Measurements from ENCODE around the gene PPP1R14C.

Gene PPP1R14C

DNA sequence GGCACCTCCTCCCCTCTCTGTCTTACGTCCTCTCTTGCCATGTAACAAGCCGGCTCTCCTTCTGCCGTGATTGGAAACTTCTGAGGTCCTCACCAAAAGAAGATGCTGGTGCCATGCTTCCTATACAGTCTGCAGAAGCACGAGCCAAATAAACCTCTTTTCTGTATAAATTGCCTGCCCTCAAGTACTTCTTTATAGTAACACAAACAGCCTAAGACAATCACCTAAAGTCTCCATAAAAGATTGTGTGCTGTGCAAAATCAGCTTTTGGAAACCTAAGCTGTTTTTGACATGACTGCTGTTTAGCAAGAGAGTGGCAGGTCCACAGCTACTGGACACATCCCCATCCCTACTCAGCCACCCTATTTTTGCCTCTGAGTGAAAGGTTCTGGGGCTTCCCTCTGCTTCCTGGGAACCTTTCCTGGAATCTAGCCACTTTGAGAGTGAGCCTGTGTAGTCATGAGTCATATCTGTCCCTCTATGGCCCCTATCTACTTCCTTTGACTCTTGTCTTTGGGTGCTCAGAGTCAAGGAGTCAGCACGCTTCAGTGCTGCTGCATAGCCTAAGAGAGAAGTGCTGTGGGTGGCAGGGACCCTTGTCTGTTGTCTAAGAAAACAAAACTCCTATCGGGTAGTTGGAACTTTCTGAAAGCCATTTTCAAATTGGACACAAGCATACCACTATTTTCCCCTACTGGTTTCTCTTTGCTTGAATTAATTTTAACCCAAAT, 110.0 kb downstream of the PPP1R14C start:
- no peak for ATAC-seq

DNA sequence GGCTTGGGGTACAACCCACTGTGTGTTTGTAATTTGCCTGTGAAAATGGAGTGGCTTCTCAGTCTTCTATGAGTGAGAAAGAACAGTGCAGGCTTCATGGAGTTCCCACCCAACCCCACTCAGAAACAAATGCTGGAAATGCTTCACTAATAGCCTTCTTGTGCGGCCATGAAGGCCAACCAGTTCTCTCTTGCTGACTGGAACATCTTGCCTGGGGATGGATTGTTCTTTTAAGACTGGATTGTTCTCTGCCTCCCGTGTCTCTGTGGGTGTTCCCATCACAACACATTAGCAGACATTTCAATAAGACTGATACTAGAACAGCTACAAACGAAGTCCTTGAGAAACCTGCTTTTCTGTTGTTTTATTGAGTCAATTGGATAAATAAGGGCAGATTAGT, 110.6 kb downstream of the PPP1R14C start:
- ATAC-seq: no peak

DNA sequence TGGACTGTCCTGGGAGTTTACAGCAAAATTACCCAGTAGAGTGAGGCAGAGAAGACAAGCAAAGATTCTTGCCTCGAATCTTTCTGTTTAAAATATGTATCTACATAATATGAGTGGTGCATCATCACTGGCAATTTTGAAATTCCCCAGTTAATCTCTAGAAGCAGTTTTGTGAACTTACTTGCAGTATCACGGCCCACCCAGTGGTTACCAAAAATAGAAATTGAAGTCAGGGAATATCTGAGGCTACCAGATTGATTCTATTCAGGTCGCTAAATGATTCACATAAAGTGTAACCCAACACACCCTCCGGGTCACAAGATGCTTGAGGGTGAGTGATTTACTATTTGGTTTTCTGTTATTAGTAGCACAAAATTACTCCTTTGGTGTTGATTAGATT, 111.9 kb downstream of the PPP1R14C start:
- ATAC-seq: peak in 1 of 2 donors; percentile 38

DNA sequence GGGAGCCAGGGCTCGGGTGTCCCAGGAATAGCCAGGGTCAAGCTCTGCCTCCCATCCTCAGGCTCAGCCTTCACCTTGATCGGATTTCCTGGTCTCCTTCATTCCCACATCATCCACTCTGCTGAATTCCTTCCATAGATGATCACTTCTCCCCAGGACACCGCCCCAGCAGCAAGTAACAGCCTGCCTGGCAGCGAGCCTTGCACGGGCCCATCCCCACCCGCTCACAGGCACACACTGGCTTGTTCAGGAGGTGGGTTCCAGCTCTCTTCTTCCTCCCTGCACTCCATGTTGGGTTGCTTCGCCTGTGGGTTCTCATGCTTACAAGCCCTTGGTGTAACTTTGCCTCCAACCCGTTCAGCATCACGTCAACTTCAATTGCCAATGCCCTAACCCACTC, 113.0 kb downstream of the PPP1R14C start:
- no peak for ATAC-seq

DNA sequence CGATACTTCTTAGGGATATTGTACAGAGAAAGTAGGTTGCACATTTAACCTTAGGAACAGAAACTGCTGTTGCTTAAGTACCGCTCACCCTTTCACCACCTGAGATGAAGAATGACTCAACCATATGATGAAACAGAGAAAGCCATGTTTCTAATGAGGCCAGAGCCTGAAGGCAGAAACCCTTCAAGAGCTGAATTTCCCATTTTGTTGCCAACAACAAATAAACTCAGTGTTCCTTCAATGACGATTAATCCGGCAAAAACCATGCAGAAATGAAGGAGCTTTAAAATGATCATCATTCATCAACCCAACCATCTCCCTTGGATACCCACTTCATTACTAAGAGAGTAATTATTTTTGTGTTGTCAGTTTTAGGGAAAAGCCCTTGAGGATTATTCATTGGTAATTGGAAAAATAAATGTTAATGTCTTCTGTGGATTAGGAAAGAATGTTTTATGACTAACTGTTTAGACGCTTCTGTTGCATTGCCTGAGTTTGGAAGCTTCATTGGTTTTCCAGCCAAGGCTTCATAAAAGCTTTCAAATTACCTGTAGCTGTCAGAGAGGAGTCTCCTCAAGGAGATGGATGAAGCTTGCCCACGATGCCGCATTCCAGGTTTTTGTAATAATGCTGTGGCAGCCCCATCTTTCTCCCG, 113.9 kb downstream of the PPP1R14C start:
- ATAC-seq: no peak

DNA sequence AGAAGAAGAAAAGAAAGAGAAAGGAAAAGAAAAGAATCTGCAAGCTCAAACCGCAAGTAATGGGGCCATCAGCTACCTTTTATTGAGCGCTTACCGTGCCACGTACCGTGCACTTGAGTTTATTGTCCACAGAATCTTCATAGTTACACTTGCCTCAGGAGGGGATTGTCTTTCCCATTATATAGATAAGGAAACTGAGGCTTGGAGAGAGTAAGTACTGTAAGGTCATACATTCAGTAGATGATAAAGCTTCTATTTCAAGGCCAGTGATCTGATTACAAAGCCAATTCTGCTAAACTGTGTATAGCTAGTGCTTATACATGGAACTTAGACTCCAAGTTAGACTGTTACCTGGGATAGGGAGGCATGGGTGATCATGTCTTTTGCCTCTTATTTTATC, 115.5 kb downstream of the PPP1R14C start:
- ATAC-seq: no peak

DNA sequence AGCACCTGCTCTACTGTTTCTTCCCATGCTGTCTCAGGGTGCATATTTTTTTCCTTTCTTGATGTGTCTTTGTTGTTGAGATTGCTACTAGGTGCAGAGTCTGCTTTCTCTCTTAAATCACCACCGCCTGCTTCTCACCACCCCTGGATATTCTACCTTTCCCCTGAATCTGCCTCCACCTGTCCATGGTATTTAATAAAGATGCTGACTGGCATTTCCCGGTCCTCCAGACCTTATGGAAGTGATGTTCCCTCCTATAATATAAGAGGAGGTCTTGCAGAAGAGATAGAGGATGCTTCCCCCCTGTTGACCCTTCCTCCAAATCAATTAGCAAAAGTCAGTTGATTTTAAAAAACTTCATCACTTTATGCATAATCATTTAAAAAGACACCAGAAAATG, 118.1 kb downstream of the PPP1R14C start:
- no peak for ATAC-seq

DNA sequence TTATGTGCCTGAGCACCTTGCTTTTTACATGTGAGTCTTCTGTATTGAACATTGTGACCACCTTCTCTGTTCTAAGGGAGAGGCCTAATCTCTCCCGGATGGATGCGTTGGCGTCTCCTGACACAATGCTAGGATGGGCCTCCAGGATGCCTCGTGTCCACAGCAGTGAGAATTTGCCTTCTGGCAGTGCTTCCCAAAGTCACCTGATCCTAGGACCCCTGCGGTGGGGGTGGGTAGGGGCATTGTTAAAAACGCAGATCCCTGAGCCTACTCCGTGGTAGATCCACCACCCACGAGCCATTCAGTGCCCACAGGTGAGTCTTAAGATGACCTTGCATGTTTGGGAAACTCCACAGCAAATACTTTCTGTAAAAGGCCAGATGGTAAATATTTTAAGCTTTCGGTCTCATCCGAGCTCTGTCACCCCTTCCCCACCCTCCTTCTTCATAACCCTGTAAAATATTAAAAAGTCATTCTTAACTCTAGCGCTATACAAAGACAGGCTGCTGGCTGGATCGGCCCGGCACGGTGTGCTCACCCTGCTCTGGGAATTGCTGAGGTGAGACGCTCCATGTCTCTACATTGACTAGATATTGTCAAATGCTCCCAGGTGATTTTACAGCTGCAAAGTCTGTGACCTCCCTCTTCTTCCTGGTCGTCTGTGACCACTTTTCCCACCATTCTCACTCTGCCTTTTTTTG, 119.3 kb downstream of the PPP1R14C start:
- ATAC-seq: no peak

DNA sequence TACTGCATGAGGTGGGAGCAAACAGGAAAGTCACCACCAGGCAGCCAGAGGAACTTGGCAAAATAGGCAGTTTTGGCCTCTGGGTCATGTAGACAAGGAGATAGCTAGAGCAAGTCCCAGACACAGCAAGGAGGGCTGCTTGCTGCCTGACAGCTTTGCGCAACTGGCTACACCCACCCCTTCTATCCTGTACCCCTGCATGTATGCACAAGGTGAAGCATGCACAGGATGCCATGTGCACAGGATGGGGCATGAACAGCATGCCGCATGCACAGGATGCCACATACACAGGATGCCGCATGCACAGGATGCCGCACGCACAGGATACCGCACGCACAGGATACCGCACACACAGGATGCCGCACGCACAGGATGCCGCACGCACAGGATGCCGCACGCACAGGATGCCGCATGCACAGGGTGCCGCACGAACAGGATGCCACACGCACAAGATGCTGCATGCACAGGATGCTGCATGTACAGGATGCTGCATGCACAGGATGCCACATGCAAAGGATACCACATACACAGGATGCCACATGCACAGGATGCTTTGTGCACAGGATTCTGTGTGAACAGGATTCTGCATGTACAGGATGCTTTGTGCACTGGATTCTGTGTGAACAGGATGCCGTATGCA, 121.0 kb downstream of the PPP1R14C start:
- no peak for ATAC-seq

DNA sequence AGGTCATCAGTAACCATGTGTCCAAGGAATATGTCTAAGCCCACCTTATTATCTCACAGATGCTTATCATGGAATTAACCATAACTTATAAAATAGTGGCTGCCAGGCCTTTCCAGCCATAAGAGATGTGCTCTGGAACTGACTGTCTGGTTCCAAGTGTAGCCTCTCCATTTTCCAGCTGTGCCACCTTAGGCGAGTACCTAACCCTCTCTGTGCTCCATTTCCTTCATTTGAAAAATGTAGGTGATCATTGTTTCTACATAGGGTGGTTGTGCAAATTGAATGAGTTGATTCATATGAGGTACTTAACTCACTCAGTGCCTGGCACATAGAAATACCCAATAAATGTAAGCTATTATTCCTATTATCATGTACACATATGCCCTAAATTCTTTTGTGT, 123.5 kb downstream of the PPP1R14C start:
- no peak for ATAC-seq

DNA sequence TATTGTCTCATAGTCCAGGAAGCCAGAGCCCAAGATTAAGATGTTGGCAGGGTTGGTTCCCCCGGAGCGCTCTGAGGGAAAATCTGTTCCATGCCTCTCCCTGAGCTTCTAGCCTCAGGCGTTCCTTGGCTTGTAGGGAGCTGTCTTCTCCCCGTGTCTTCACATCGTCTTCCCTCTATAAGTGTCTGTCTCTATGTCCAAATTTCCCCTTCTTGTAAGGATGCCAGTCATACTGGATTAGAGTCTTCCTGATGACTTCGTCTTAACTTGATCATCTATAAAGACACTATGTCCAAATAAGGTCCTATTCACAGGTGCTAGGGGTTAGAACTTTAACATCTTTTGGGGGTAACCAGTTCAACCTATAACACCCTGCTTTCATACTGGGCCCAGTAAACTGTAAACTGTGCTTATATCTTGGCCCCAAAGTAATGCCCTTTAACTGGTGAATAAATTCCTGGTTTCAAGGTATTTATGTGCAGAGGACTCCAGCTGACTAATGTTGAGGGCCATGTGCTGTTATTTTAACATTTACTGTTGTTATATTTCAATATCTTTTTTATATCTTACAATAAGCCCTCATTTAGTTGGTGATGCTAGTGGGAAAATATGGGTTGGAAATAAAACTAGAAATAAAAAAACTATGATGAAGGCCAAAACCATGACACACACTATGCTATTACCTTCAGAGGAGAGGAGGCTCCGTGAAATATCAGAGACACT, 124.3 kb downstream of the PPP1R14C start:
- no peak for ATAC-seq

DNA sequence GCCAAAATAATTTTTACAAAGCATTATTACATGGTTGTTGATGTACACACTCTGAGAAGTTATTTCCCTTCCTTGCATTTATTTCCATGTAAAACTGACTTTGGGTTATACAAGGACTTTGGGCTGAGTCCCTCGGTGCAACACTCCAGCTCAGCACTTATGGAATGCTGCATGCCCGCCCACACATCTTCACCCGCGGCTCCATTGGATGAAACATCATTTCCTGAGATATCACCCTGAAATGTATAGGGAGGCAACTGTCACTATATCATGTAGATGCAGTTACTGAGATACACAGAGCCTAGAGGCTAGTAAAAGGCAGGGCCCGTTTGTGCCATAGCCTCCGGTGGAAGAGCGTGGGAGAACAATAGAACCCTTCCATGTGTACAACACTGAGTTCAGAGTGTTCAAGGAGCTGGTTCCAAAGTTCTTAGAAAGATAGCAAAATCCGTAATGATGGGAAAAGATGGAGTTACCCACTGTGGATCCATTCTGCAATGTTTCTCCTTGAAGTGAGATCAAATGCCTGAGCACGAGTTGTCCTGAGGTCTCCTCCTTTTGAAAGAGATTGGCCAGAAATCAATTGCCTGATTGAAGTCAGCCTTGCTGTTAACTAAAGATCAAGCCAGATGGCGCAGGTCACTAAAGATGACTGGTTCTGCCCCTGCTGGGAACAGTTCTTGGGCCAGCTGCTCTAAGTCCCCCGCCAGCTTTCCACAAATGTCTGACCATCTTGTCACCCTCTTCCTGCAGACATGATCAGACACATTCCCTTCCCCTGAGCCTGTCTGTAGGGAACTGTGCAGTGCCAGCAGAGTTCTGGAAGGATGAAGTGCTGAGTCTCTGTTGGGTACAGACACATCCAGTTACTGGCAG, 125.1 kb downstream of the PPP1R14C start:
- ATAC-seq: no peak

DNA sequence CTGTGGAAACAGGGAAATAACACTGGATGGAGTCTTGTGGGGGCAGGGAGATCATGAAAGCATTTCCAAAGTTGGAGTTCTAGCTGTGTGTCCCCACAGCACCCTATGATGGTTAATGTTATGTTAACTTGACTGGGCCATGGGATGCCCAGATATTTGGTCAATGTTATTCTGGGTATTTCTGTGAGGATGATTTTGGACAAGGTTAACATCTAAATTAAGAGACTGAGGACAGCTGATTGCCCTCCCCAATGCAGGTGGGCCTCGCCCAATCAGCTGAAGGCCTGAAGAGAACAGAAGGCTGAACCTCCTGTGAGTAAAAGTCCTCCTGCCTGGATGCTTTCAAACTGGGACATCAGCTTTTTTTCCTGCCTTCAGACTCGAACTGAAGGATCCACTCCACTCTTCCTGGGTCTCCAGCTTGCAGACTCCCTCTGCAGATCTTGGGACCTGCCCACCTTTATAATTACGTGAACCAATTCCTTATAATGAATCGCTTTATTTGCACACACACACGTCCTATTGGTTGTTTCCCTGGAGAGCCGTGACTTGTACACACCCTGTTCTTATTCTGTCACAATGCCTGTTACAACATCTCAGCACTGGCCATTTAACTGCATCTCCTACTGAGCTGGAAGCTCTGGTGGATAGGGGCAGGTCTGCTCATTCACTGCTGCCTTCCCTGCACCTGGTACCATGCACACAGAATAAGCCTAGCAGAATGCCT, 126.4 kb downstream of the PPP1R14C start:
- ATAC-seq: no peak

DNA sequence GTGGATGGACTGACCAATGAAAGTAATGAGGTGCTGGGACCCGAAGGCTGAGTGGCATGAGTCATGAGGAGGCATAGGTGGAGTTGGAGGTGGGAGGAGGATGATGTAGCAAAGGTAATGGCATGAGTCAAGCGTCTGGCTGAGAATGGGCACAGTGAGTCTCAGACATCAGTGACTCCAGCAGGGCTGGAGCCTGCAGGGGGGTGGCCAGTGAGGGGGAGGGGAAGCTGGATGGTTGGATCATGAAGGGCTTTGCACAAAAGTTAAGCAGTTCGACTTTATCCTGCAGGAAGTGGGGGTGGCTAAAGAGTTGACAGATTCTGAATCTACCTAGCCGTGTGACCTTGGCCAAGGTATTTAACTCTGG, 127.0 kb downstream of the PPP1R14C start:
- peak in 1 of 2 donors; percentile 30 for ATAC-seq

DNA sequence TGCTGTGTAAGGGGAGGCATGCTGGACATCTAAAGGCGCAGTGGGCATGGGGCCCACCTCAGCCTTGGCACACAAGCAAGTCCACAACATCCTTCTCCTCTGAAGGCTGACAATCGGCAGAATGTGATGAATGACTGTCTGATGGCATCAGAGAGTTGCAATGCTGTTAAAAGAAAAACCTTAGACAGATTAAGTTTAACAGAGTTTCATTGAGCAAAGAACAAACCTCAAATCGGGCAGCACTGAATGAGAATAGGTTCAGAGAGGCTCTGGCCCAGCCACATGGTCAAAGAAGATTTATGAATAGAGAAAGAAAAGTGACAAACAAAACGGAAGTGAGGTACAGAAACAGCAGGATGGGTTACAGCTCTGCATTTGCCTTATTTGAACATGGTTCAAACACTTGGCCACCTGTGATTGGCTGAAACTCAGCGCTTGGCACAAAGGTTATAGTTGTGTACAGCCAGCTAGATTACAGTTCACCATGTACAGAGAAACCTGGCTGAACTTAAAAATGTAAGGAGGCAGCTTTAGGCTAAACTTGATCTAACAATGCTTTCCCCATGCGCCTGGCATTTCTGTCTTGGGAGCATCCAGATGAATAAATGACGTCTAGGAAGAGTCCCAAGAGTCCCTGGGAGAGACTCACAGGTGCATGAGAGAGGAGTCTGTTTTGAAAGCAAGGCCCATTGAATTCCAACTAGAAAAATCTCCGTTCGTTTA, 127.6 kb downstream of the PPP1R14C start:
- ATAC-seq: no peak

DNA sequence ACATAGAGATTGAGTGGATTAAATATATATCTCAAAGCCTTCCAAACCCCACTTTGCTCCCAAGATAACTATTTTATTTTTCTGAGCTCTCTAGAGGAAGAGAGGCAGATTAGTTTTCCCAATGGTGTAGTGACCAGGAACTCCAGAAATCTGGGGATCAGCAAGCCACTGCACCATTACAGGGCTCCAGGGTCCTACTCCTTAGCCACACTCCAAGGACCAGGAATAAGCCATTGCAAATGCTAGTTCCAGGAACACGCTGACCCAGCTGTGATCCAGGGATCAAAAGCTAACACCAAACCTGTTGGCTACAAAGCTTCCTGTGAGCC, 128.3 kb downstream of the PPP1R14C start:
- no peak for ATAC-seq

DNA sequence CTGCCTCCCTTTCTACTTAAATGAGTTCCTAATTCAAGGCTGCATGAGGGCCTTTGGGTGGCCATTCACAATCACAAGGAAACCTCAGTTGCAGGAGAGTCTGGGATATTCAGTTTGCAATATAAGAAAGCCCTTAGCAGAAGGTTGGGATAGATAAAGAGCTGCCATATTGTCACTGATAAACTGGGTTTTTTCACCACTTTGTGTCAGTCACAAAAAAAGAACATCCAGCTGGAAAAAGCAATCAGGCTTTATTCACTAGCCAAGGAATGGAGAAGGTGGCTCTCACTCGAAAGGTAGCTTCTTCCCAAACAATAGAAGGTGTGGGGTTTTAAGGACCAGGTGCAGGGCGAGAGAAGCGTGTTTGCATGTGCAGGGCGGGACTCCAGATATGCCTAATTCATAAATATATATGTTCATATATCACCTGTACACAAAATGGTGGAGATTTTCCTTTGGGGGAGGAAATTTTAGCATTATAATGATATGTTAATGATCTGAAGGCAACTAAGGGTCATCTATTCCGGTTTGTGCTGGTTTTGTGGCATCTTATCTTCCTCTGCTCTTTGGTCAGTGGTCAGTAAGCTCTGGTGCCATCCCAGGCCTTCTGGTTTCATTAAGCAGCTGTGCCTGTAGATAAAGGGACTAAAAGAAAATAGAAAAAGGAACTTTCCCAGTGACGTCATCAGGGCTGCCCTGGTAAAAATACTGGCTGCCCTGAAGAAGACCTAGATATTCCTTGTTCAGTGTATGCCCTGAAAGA, 128.8 kb downstream of the PPP1R14C start:
- ATAC-seq: no peak

DNA sequence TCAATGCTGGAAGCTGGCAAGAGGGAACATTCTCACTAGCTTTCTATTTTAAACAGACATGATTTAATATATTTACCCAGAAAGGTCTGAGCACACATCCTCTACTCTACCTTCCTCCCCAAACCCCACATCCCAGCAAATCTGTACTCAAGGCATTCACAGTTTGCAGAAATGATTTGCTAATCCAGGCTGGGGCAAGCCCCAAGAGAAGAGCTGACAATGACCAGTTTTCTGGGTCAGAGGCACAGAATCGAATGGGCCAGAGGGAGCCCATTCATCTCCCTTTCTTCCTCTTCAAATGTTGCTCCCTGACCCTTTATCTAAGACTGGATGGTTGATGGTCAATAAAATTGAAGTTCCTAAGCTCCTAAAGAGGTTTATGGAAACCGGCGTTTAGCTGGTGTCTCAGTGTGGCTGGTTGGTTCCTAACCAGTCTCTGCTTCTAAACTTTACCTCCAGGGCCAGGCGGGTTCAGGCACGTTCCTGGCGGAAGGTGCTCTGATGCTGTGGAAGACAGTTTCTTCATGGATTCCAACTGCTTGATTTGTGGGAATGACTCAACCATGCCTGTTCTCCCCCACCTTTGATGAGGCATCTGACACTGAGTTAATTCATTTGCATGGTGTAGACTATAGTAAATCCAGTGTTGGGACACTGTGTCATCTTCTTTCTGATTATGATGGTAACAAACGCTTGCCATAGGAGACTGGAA, 129.6 kb downstream of the PPP1R14C start:
- ATAC-seq: no peak

DNA sequence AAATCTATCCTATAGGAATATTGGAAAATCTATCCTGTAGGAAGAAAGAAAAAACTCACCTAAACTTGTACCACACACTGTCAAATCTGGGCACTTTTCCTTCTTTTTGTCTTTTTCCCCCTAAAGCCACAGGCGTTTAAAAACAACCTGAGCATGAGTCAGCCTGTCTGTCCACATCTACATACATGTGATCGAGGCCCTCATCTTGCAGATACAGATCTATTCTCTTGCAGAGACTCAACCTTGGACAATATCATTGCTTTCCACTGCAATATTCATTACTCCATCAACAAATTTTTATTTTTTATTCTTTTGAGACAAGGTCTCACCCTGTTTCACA, 130.1 kb downstream of the PPP1R14C start:
- no peak for ATAC-seq
